CD14-positive monocyte (primary cell): ENCODE data around the gene NCK1. TPM values are rescaled to one million over a fixed set of nuclear protein-coding genes. Genes with fewer than 3 reads are reported as not detected.
A peak's percentile ranks its signal among the peaks of the same experiment; 100 is the strongest.

ENCODE experiments used
- DNase-seq, 3 donors: peaks; one replicate each; pipeline ENCODE4 v3.0.0-alpha.2; 2011 to 2022
- H2AFZ ChIP-seq: 2 replicates; pipeline ENCODE4 v1.6.0; 2012; ENCODE audit warnings: mild to moderate bottlenecking, low read depth, low read length, inconsistent platforms; ENCODE audit not compliant: insufficient read depth, poor library complexity, severe bottlenecking
- H3K27ac ChIP-seq, 2 donors: 1 replicate in 1 of 2; 2 replicates in 1 of 2; pipeline ENCODE4 v1.5.1; 2012 to 2013; ENCODE audit warnings: low read length in 2 of 2, control low read depth in 1 of 2, inconsistent platforms in 1 of 2, low read depth in 1 of 2, mild to moderate bottlenecking in 1 of 2
- H3K27me3 ChIP-seq, 2 donors: one replicate each; pipeline versions ENCODE4 v1.6.0 to v1.6.1; 2011 to 2013; ENCODE audit warnings: low read length in 2 of 2; ENCODE audit not compliant: control insufficient read depth in 2 of 2, insufficient read depth in 2 of 2
- H3K36me3 ChIP-seq, 2 donors: replicated peaks in 1 of 2; 1 replicate in 1 of 2; 2 replicates in 1 of 2; pipeline versions ENCODE4 v1.5.1 to v1.6.1; 2012 to 2013; ENCODE audit warnings: low read length in 2 of 2, control low read depth in 1 of 2, inconsistent platforms in 1 of 2, mild to moderate bottlenecking in 1 of 2; ENCODE audit not compliant: insufficient read depth in 2 of 2, control insufficient read depth in 1 of 2
- H3K4me1 ChIP-seq, 2 donors: 1 replicate in 1 of 2; 2 replicates in 1 of 2; pipeline versions ENCODE4 v1.5.1 to v1.6.1; 2012 to 2013; ENCODE audit warnings: low read length in 2 of 2, control low read depth in 1 of 2, inconsistent platforms in 1 of 2, mild to moderate bottlenecking in 1 of 2, moderate library complexity in 1 of 2; ENCODE audit not compliant: insufficient read depth in 2 of 2, control insufficient read depth in 1 of 2
- H3K4me2 ChIP-seq: replicated peaks from 2 replicates; pipeline ENCODE3; 2012; ENCODE audit warnings: low read length, moderate library complexity, mild to moderate bottlenecking; ENCODE audit not compliant: poor library complexity, severe bottlenecking; ENCODE audit errors: extremely low read depth
- H3K4me3 ChIP-seq, 3 experiments: fragments of 200-600 bp in 1 of 3; sonication (generic) in 1 of 3; replicated peaks in 1 of 3; 1 replicate in 2 of 3; 2 replicates in 1 of 3; pipeline ENCODE4 v1.5.1; 2011 to 2013; ENCODE audit warnings: low read length in 3 of 3, mild to moderate bottlenecking in 3 of 3, control low read depth in 2 of 3, low read depth in 2 of 3, inconsistent platforms in 1 of 3, moderate library complexity in 1 of 3
- H3K79me2 ChIP-seq: 2 replicates; pipeline ENCODE4 v1.6.0; 2012; ENCODE audit warnings: mild to moderate bottlenecking, control low read depth, inconsistent platforms, low read length, moderate library complexity; ENCODE audit not compliant: insufficient read depth
- H3K9ac ChIP-seq: 2 replicates; pipeline ENCODE4 v1.6.0; 2017; ENCODE audit warnings: low read length, mild to moderate bottlenecking; ENCODE audit not compliant: insufficient read depth, poor library complexity, severe bottlenecking
- H3K9me3 ChIP-seq, 2 donors: replicated peaks in 1 of 2; 1 replicate in 1 of 2; 2 replicates in 1 of 2; pipeline versions ENCODE4 v1.5.1 to v1.6.1; 2012 to 2013; ENCODE audit warnings: low read length in 2 of 2, control low read depth in 1 of 2; ENCODE audit not compliant: control insufficient read depth in 1 of 2, insufficient read depth in 1 of 2
- H4K20me1 ChIP-seq: 2 replicates; pipeline ENCODE4 v1.6.0; 2012; ENCODE audit warnings: mild to moderate bottlenecking, low read length, control low read depth, moderate library complexity; ENCODE audit not compliant: insufficient read depth
- H3K27ac Mint-ChIP-seq, 7 donors: one replicate each; pipeline ENCODE4 v1.8.0; 2020; ENCODE audit warnings: mild to moderate bottlenecking in 7 of 7, mixed read lengths in 7 of 7, moderate library complexity in 6 of 7, inconsistent platforms in 2 of 7
- H3K27me3 Mint-ChIP-seq, 3 donors: one replicate each; pipeline ENCODE4 v1.8.0; 2021 to 2022; ENCODE audit warnings: low read depth in 3 of 3, mild to moderate bottlenecking in 3 of 3, mixed read lengths in 3 of 3, moderate library complexity in 3 of 3, inconsistent platforms in 1 of 3
- H3K36me3 Mint-ChIP-seq, 2 donors: one replicate each; pipeline ENCODE4 v1.8.0; 2020; ENCODE audit warnings: mixed read lengths in 2 of 2, inconsistent platforms in 1 of 2, mild to moderate bottlenecking in 1 of 2
- H3K4me1 Mint-ChIP-seq: one replicate; pipeline ENCODE4 v1.8.0; 2020; ENCODE audit warnings: mild to moderate bottlenecking, mixed read lengths
- H3K4me3 Mint-ChIP-seq, 2 donors: one replicate each; pipeline ENCODE4 v1.8.0; 2020; ENCODE audit warnings: mild to moderate bottlenecking in 2 of 2, mixed read lengths in 2 of 2, moderate library complexity in 1 of 2
- H3K9me3 Mint-ChIP-seq, 7 donors: one replicate each; pipeline ENCODE4 v1.8.0; 2020 to 2022; ENCODE audit warnings: mixed read lengths in 7 of 7, mild to moderate bottlenecking in 6 of 7, moderate library complexity in 6 of 7, inconsistent platforms in 2 of 7
- WGBS: methylation state at CpG from one replicate; pipeline ENCODE4 v1.1.5; 2013; ENCODE audit warnings: missing lambda C conversion rate; ENCODE audit not compliant: insufficient coverage; 5-methylcytosine and 5-hydroxymethylcytosine counted together
- intact Hi-C, 2 donors: fragments of 100-400 bp; cut with micrococcal nuclease; formaldehyde crosslinking; loops; one replicate each; pipeline versions ENCODE4 v1.15.0 to v1.15.1; 2023
- polyA plus RNA-seq, 3 donors: library from polyadenylated mRNA; depleted of rRNA in 1 of 3; unstranded in 2 of 3; stranded (reverse) in 1 of 3; fragments of 300-500 nt in 2 of 3; fragments of >200 nt in 1 of 3; fragmentation: Illumina TruSeq in 2 of 3; gene quantifications; 1 replicate in 2 of 3; 2 replicates in 1 of 3; pipeline ENCODE4 v1.2.3, GENCODE V29; 2012 to 2021
- TF ChIP-seq, protein P1 (sequence below): fragments of 200-600 bp; IDR thresholded peaks from one replicate; pipeline ENCODE4 v1.8.0; 2022; ENCODE audit warnings: antibody characterized with exemption, mild to moderate bottlenecking

The NCK1 gene
- polyA plus RNA-seq, 3 donors: 20.4 to 28.8 (median 22.8) TPM

- H2AFZ ChIP-seq: peak overlapping the region; percentile 79
- no peaks in the 10 kb centered on the region for H4K20me1 ChIP-seq
- no peaks in the 10 kb centered on the region for H3K36me3 ChIP-seq
- H3K4me1 ChIP-seq: peaks cover 20 to 21% of the 10 kb centered on the region in 2 donors
- Mint-ChIP-seq H3K27me3 (peaks cover 38 to 59% (median 40%) of the 10 kb centered on the region in 3 donors), H3K4me3 (peak overlapping the region; percentile 87 to 97), H3K36me3 (peaks cover 3 to 6% of the 10 kb centered on the region in 2 donors), H3K27ac (peak overlapping the region in 3 of 7 donors; percentile 20 to 87 (median 54)), H3K4me1 (peaks cover 19% of the 10 kb centered on the region), H3K9me3 (peaks cover 0 to 25% (median 14%) of the 10 kb centered on the region in 7 donors)
- 0% methylated on average over 18 of the region's 21 CpGs for WGBS
- H3K4me2 ChIP-seq: peak overlapping the region; percentile 80
- no peak overlapping the region for H3K27ac ChIP-seq
- peak; percentile 26 to 49 (median 32) for DNase-seq
- H3K4me3 ChIP-seq: peak overlapping the region; percentile 49 to 71 (median 55)
- H3K79me2 ChIP-seq: no peaks in the 10 kb centered on the region
- TF ChIP-seq, protein P1, sequence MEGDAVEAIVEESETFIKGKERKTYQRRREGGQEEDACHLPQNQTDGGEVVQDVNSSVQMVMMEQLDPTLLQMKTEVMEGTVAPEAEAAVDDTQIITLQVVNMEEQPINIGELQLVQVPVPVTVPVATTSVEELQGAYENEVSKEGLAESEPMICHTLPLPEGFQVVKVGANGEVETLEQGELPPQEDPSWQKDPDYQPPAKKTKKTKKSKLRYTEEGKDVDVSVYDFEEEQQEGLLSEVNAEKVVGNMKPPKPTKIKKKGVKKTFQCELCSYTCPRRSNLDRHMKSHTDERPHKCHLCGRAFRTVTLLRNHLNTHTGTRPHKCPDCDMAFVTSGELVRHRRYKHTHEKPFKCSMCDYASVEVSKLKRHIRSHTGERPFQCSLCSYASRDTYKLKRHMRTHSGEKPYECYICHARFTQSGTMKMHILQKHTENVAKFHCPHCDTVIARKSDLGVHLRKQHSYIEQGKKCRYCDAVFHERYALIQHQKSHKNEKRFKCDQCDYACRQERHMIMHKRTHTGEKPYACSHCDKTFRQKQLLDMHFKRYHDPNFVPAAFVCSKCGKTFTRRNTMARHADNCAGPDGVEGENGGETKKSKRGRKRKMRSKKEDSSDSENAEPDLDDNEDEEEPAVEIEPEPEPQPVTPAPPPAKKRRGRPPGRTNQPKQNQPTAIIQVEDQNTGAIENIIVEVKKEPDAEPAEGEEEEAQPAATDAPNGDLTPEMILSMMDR: no peak
- no peaks in the 10 kb centered on the region for H3K9me3 ChIP-seq
- H3K27me3 ChIP-seq: peaks cover 33 to 42% of the 10 kb centered on the region in 2 donors
- peak overlapping the region; percentile 57 for H3K9ac ChIP-seq
- intact Hi-C loops: no loop called here
Measured at GRCh38 chr3:136819392-136819730, 42.6 kb upstream of the NCK1 start.

DNA sequence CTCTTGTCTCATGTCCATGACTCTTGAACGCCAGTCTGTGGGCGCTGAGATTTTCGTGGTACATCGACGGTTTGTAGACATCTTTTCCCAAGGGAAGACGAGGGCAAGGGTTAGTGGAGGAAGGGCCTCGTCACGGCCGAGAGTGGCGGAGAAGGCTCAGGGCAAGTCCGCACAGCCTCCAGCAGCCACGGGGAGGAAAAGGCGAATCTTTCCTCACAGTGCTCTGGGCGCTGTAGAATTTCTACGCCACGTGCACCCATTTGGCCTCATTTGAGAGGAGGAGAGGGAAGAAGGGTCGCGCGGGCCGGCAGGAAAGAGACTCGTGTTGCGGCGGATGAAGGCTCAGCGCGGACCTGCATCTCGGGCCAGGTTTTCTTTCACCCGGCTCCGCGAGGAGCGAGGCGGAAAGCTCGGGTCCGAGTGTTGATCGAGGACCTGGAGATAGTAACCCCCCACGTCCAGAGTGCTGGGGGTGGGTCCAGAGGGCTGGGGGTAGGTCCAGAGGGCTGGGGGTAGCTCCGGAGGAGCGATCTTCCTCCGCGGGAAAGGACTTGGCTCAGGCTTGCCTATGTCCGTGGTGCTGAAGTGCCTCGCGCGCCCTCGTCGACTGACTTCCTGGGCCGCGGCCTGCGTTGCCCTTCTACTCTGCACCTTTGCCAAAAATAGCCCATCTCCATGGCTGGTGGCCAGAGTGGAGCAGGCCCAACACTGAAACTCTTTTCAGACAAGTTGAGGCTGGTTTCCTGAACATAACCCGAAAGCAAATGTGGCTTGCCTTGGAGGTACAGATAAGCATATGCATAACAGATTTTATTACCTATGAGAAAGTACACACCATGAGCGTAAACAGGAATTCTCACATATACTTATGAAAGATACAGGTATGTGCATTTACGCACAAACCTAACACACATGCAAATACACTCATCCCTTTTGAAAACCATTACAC is 42.0 kb upstream of the NCK1 start:
- Histone ChIP-seq H3K27me3 (peaks cover 33 to 42% of the 10 kb centered on the region in 2 donors), H2AFZ (peak overlapping the region; percentile 79), H4K20me1 (no peaks in the 10 kb centered on the region), H3K36me3 (no peaks in the 10 kb centered on the region), H3K9ac (no peak overlapping the region), H3K4me2 (peak overlapping the region; percentile 80), H3K27ac (no peak overlapping the region), H3K4me3 (peak overlapping the region; percentile 49 to 71 (median 55)), H3K79me2 (no peaks in the 10 kb centered on the region), H3K9me3 (no peaks in the 10 kb centered on the region), H3K4me1 (peaks cover 20 to 21% of the 10 kb centered on the region in 2 donors)
- TF ChIP-seq, protein P1: no peak
- Mint-ChIP-seq H3K27me3 (peaks cover 38 to 59% (median 40%) of the 10 kb centered on the region in 3 donors), H3K4me1 (peaks cover 19% of the 10 kb centered on the region), H3K9me3 (peaks cover 0 to 25% (median 14%) of the 10 kb centered on the region in 7 donors), H3K27ac (peak overlapping the region in 5 of 7 donors; percentile 18 to 87 (median 47)), H3K4me3 (peak overlapping the region; percentile 87 to 97), H3K36me3 (peaks cover 3 to 6% of the 10 kb centered on the region in 2 donors)
- peak in 1 of 3 donors; percentile 24 for DNase-seq
- intact Hi-C loops: no loop called here
- under 1% methylated on average over 49 of the region's 51 CpGs for WGBS
